GM23338 (cell line): ENCODE data around the gene MSANTD1. TPM values are rescaled to one million over a fixed set of nuclear protein-coding genes. Genes with fewer than 3 reads are reported as not detected.

Experiments used
- ATAC-seq: fragments of 200-7000 bp; cut with Tn5 transposase; 3 replicates; pipeline ENCODE4 v1.9.1; 2020
- DNase-seq: peaks from one replicate; pipeline ENCODE4 v3.0.0-alpha.2; 2015; ENCODE audit warnings: low spot score
- H2AFZ ChIP-seq: fragments of 200-600 bp; sonication (generic); 2 replicates; pipeline ENCODE4 v1.8.0; 2016; ENCODE audit warnings: antibody characterized with exemption, mild to moderate bottlenecking, moderate library complexity
- H3F3A ChIP-seq: fragments of 200-600 bp; sonication (generic); replicated peaks from 2 replicates; pipeline ENCODE4 v1.8.0; 2017; ENCODE audit warnings: antibody characterized with exemption, mixed run types, low read depth
- H3K27ac ChIP-seq: fragments of 200-600 bp; sonication (generic); 2 replicates; pipeline ENCODE4 v1.6.1; 2016; ENCODE audit warnings: low read depth
- H3K27me3 ChIP-seq: fragments of 200-600 bp; sonication (generic); 2 replicates; pipeline ENCODE4 v1.8.0; 2016; ENCODE audit warnings: mild to moderate bottlenecking, mixed run types, moderate library complexity; ENCODE audit not compliant: insufficient read depth
- H3K36me3 ChIP-seq: fragments of 200-600 bp; sonication (generic); 2 replicates; pipeline ENCODE4 v1.8.0; 2016; ENCODE audit warnings: mild to moderate bottlenecking; ENCODE audit not compliant: insufficient read depth
- H3K4me1 ChIP-seq: fragments of 200-600 bp; sonication (generic); 2 replicates; pipeline ENCODE4 v1.8.0; 2016; ENCODE audit warnings: mild to moderate bottlenecking, moderate library complexity; ENCODE audit not compliant: insufficient read depth
- H3K4me2 ChIP-seq: fragments of 200-600 bp; sonication (generic); 2 replicates; pipeline ENCODE4 v1.7.1; 2017; ENCODE audit warnings: mixed run types
- H3K4me3 ChIP-seq: fragments of 200-600 bp; sonication (generic); 2 replicates; pipeline ENCODE4 v1.6.1; 2016; ENCODE audit warnings: mixed run types
- H3K79me2 ChIP-seq: fragments of 200-600 bp; sonication (generic); replicated peaks from 2 replicates; pipeline ENCODE4 v1.8.0; 2017; ENCODE audit warnings: mild to moderate bottlenecking; ENCODE audit not compliant: insufficient read depth
- H3K9me2 ChIP-seq: fragments of 200-600 bp; sonication (generic); 2 replicates; pipeline ENCODE4 v1.8.0; 2017; ENCODE audit not compliant: insufficient read depth
- H4K20me1 ChIP-seq: fragments of 200-600 bp; sonication (generic); replicated peaks from 2 replicates; pipeline ENCODE4 v1.8.0; 2017; ENCODE audit warnings: mild to moderate bottlenecking; ENCODE audit not compliant: insufficient read depth
- H3K27ac Mint-ChIP-seq: 2 replicates; pipeline ENCODE4 v1.8.0; 2020; ENCODE audit warnings: inconsistent platforms, mild to moderate bottlenecking, moderate library complexity, mixed read lengths
- H3K27me3 Mint-ChIP-seq: 3 replicates; pipeline ENCODE4 v1.8.0; 2022; ENCODE audit warnings: low read depth, mild to moderate bottlenecking, moderate library complexity, mixed read lengths, inconsistent platforms; ENCODE audit not compliant: insufficient read depth, poor library complexity
- H3K36me3 Mint-ChIP-seq: 3 replicates; pipeline ENCODE4 v1.8.0; 2021; ENCODE audit warnings: low read depth, mild to moderate bottlenecking, inconsistent platforms, moderate library complexity, mixed read lengths
- H3K4me1 Mint-ChIP-seq: 3 replicates; pipeline ENCODE4 v1.8.0; 2020; ENCODE audit warnings: mild to moderate bottlenecking, inconsistent platforms, mixed read lengths
- H3K4me3 Mint-ChIP-seq: 3 replicates; pipeline ENCODE4 v1.8.0; 2021; ENCODE audit warnings: moderate library complexity, mild to moderate bottlenecking, inconsistent platforms, mixed read lengths
- H3K9me3 Mint-ChIP-seq: 3 replicates; pipeline ENCODE4 v1.8.0; 2020; ENCODE audit warnings: moderate library complexity, mild to moderate bottlenecking, inconsistent platforms, mixed read lengths
- CTCF ChIP-seq, 2 experiments: fragments of 200-600 bp in 1 of 2; sonication (generic) in 1 of 2; conservative IDR thresholded peaks; 2 replicates each; pipeline versions ENCODE4 v1.5.1 to v1.6.1; 2016 to 2017; ENCODE audit warnings: antibody characterized with exemption in 2 of 2, low read depth in 2 of 2, mild to moderate bottlenecking in 2 of 2, moderate library complexity in 1 of 2
- ETS1 ChIP-seq: IDR thresholded peaks from 2 replicates; pipeline ENCODE4 v1.6.1; 2016; ENCODE audit warnings: antibody characterized with exemption
- EZH2 ChIP-seq: fragments of 200-600 bp; sonication (generic); IDR thresholded peaks from one replicate; pipeline ENCODE4 v1.8.0; 2017; ENCODE audit warnings: antibody characterized with exemption, mild to moderate bottlenecking, low read depth; ENCODE audit not compliant: unreplicated experiment
- JUNB ChIP-seq: IDR thresholded peaks from one replicate; pipeline ENCODE4 v1.6.1; 2016; ENCODE audit warnings: antibody characterized with exemption; ENCODE audit not compliant: unreplicated experiment
- NANOG ChIP-seq: IDR thresholded peaks from 2 replicates; pipeline ENCODE4 v1.6.1; 2016; ENCODE audit warnings: antibody characterized with exemption, borderline replicate concordance
- POLR2AphosphoS5 ChIP-seq: IDR thresholded peaks from 2 replicates; pipeline ENCODE4 v1.6.1; 2016; ENCODE audit warnings: antibody characterized with exemption, low read depth
- STAT1 ChIP-seq: IDR thresholded peaks from one replicate; pipeline ENCODE4 v1.6.1; 2016; ENCODE audit warnings: antibody characterized with exemption; ENCODE audit not compliant: unreplicated experiment
- ZNF331 ChIP-seq: fragments of 250-450 bp; sonication (Bioruptor Pico); IDR thresholded peaks from 2 replicates; pipeline ENCODE4 v1.5.0; 2020; ENCODE audit warnings: low read depth, mild to moderate bottlenecking, moderate library complexity
- polyA plus RNA-seq: library from polyadenylated mRNA; unstranded; fragments of >200 nt; fragmentation: Nextera tagmentation; extraction: Ambion mirVana; gene quantifications from 2 replicates; pipeline ENCODE4 v1.2.1, GENCODE V29; 2016
- total RNA-seq: library from RNA; depleted of rRNA; stranded (reverse); fragments of >200 nt; shearing (Covaris generic); gene quantifications from 2 replicates; pipeline ENCODE4 v1.2.3, GENCODE V29; 2014
- TF ChIP-seq, protein P1 (sequence below): IDR thresholded peaks from one replicate; pipeline ENCODE4 v1.6.1; 2018; ENCODE audit warnings: antibody characterized with exemption; ENCODE audit not compliant: unreplicated experiment

Gene MSANTD1
- total and polyA plus RNA-seq, 2 experiments from 2014 or later = 0.29 to 1.0 TPM

DNA sequence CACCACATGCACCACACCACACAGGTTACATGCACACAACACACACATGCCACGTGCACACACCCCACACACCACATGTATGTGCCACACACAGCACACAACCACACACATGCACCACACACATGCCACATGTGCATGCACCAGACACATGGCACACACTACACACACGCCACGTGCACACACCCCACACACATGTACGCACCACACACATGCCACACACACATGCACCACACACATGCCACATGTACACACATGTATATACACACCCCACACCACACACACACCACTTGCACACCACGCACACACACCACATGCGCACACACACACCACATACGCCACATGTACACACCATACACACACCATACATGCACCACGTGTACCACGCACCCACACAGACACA lies 19.6 kb upstream of the MSANTD1 start:
- Mint-ChIP-seq H3K27ac (no peak overlapping the region), H3K36me3 (peaks cover 74% of the 10 kb centered on the region), H3K4me1 (no peaks in the 10 kb centered on the region), H3K4me3 (no peak overlapping the region), H3K9me3 (peaks cover 4% of the 10 kb centered on the region; the same call in 2 of the 3 replicates), H3K27me3 (peaks cover 9% of the 10 kb centered on the region)
- Histone ChIP-seq H4K20me1 (peaks cover 8% of the 10 kb centered on the region), H3K27ac (no peak overlapping the region), H2AFZ (no peak overlapping the region), H3K27me3 (no peaks in the 10 kb centered on the region), H3K9me2 (no peaks in the 10 kb centered on the region), H3K4me3 (no peak overlapping the region), H3K4me2 (no peak overlapping the region), H3K4me1 (no peaks in the 10 kb centered on the region), H3K79me2 (no peaks in the 10 kb centered on the region), H3F3A (0 out of 2 replicates have a peak, but pooled peaks cover 4% of the 10 kb centered on the region), H3K36me3 (peaks cover 16% of the 10 kb centered on the region; the same call in 1 of the 2 replicates)
- no peak for TF ChIP-seq CTCF (conservative IDR thresholded peaks at IDR 0.05; ENCODE audit: low read depth in 2 of 2)
- TF ChIP-seq, protein P1, sequence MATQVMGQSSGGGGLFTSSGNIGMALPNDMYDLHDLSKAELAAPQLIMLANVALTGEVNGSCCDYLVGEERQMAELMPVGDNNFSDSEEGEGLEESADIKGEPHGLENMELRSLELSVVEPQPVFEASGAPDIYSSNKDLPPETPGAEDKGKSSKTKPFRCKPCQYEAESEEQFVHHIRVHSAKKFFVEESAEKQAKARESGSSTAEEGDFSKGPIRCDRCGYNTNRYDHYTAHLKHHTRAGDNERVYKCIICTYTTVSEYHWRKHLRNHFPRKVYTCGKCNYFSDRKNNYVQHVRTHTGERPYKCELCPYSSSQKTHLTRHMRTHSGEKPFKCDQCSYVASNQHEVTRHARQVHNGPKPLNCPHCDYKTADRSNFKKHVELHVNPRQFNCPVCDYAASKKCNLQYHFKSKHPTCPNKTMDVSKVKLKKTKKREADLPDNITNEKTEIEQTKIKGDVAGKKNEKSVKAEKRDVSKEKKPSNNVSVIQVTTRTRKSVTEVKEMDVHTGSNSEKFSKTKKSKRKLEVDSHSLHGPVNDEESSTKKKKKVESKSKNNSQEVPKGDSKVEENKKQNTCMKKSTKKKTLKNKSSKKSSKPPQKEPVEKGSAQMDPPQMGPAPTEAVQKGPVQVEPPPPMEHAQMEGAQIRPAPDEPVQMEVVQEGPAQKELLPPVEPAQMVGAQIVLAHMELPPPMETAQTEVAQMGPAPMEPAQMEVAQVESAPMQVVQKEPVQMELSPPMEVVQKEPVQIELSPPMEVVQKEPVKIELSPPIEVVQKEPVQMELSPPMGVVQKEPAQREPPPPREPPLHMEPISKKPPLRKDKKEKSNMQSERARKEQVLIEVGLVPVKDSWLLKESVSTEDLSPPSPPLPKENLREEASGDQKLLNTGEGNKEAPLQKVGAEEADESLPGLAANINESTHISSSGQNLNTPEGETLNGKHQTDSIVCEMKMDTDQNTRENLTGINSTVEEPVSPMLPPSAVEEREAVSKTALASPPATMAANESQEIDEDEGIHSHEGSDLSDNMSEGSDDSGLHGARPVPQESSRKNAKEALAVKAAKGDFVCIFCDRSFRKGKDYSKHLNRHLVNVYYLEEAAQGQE = no peak
- no peak for TF ChIP-seq ZNF331 (CRISPR knock-in tag)
- no peak for TF ChIP-seq JUNB
- TF ChIP-seq ETS1 = no peak
- DNase-seq (no peak), ATAC-seq (no peak)

- Mint-ChIP-seq H3K27me3 (peaks cover 14% of the 10 kb centered on the region), H3K9me3 (peaks cover 4% of the 10 kb centered on the region; the same call in 2 of the 3 replicates), H3K4me3 (no peak overlapping the region), H3K4me1 (no peaks in the 10 kb centered on the region), H3K36me3 (peaks cover 74% of the 10 kb centered on the region), H3K27ac (no peak overlapping the region)
- Histone ChIP-seq H3K4me1 (no peaks in the 10 kb centered on the region), H3K9me2 (no peaks in the 10 kb centered on the region), H3K36me3 (peaks cover 12% of the 10 kb centered on the region; the same call in 1 of the 2 replicates), H2AFZ (no peak overlapping the region), H3K27ac (no peak overlapping the region), H3K4me3 (no peak overlapping the region), H4K20me1 (peaks cover 8% of the 10 kb centered on the region), H3F3A (0 out of 2 replicates have a peak, but pooled peaks cover 4% of the 10 kb centered on the region), H3K27me3 (no peaks in the 10 kb centered on the region), H3K79me2 (no peaks in the 10 kb centered on the region), H3K4me2 (no peak overlapping the region)
- no peak for DNase-seq
- no peak for TF ChIP-seq EZH2
- TF ChIP-seq POLR2AphosphoS5 = no peak
- TF ChIP-seq ETS1 = no peak
- TF ChIP-seq, protein P1 = no peak
- no peak for TF ChIP-seq ZNF331 (CRISPR knock-in tag)
- TF ChIP-seq NANOG = no peak
- TF ChIP-seq STAT1 = no peak
- no peak for ATAC-seq
Observed at GRCh38 chr4:3229964-3230363, 19.0 kb upstream of the MSANTD1 start.
